Activated CD4-positive, alpha-beta T cell treated with anti-CD3 and anti-CD28 coated beads for 1 hour (primary cell): ENCODE measurements around the gene DENND2A.
"Not testable (repeated sequence)": the region's sequence is repeated elsewhere in the genome, so short reads cannot be mapped to it uniquely, and the experiment has no call there.

Experiments
- DNase-seq: peaks from one replicate; pipeline ENCODE4 v3.0.0-alpha.2; 2020

Gene DENND2A

DNA sequence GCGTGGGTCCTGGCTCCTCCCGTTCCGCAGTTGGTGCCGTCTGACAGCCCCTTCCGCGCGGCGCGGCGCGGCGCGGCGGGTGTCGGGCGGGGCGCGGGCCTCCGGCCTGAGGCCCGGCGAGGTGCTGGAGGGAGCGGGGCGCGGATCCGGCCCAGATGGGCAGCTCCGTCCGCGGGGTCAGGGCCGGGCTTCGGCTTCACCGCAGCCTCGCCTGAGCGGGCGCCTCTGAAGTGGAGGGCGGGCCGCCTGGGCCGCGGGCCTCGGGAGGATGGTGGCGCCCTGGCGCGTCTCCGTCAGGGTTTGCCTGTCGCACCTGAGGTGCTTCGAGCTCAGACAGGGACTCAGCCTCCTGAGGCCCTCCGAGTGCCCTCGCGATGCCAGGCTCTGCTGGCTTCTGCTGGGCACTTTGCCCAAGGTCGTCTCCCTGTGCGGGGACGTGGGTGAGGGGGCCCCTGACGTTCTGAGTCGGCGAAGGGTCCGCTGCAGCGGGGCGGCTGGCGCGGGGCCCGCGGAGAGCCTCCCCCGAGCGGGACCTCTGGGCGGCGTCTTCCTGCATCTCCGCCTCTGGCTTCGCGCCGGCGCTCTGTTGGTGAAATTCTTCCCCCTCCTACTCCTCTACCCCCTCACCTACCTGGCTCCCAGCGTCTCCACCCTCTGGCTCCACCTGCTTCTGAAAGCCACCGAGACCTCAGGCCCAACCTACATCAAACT, 32.6 kb upstream of the DENND2A start:
- peak; percentile 46 for DNase-seq

DNA sequence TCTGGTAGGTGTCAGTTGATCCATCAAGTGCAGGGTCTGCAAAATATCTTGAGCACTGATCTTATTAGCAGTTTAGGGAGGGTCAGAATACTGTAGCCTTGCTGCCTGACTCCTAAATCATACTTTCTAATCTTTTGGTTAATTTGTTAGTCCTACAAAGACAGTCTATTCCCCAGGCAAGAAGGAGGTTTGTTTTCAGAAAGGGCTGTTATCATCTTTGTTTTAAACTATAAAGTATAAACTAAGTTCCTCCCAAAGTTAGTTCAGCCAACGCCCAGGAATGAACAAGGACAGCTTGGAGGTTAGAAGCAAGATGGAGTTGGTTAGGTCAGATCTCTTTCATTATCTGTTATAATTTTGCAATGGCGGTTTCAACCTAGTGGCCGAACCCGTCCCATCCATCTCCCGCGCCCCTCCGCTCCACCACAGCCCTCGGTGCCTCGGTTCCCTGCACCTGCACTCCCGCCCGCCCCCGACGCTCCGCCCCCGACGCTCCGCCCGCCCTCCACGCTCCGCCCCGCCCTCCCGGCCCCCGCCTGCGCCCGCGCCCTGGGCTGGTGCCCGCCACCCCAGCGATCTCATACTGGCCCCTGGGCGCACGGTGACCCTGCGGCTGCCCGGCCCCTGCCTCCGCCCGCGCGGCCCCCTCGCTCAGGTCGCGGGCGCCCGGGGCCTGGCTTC, 31.9 kb upstream of the DENND2A start, which contains the start of gene ADCK2:
Gene ADCK2 (plus strand): TSS at position 564 of the 681 bp plus-strand sequence. CDS start 386 bp downstream, outside the sequence.
- peak; percentile 34 for DNase-seq

DNA sequence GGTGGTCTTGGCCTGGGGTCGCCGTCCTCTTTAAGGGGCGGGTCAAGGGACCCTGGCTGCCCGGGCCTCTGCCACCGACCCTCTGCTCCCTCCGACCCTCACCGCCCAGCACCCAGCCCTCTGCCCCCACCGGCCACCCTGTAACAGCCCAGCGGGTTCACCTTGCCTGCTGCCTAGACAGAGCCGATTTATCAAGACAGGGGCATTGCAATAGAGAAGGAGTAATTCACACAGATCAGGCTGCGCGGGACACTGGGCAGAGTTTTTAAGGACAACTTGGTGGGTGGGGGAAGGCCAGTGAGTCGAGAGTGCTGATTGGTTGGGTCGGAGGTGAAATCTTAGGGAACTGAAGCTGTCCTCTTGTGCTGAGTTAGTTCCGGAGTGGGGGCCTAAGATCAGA, 31.4 kb upstream of the DENND2A start:
- DNase-seq: no peak

DNA sequence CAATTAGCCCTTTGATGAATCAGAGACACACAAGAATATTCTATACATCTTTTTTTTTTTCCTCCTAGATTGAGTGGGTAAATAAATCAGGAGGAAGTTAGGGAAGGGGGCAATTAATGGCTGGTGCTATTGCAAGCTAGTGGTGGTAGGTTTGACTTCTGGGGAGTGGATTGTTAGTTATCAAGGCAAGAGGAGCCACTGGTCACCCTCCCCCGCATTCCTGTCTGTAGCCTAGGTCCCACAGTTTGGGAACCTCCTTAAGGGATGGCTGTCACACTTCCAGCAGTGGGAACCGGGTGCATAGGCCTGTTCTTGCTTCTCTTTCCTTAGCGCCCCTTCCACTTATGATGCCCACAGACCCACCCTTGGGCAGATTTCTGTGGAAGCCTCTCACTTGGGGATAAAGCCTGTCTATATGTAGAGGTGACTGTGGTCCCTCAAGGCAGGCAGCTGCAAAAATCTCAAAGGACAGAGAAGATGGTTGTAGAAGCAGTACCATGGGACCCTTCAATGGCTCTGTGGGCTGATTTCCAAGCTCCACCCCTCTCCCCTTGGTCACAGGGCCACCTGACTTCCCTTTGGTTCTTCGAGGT, 29.8 kb upstream of the DENND2A start:
- no peak for DNase-seq

DNA sequence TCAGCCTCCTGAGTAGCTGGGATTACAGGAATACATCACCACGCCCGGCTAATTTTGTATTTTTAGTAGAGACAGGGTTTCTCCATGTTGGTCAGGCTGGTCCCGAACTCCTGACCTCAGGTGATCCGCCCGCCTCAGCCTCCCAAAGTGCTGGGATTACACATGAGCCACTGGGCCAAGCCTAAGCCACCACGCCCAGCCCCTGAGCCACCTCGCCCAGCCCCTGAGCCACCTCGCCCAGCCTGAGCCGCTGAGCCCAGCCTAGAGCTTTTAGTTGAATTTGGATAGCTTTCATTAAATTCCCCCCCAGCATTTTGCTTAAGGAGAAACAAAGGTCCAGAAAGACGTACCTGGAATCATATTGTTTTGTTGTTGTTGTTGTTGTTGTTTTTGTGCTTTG, 29.2 kb upstream of the DENND2A start:
- DNase-seq: not testable (repeated sequence)

DNA sequence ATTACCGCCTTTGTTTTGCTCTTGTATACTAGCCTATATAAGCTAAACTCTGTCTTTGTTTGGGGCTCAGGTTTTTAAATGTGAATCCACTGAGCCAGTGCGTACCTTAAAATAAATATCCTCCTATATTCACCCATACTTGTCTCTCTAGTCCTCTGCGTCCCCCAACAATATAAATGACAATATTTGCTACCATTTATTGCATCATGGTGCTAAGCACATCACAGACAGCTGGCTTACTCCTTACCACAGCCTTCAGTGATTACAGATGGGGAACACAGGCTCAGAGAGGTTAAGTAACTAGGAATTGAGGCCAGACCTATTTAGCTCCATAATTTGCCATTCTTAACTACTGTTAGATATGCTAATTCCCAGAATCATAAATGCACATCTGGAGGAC, 28.7 kb upstream of the DENND2A start:
- DNase-seq: no peak

DNA sequence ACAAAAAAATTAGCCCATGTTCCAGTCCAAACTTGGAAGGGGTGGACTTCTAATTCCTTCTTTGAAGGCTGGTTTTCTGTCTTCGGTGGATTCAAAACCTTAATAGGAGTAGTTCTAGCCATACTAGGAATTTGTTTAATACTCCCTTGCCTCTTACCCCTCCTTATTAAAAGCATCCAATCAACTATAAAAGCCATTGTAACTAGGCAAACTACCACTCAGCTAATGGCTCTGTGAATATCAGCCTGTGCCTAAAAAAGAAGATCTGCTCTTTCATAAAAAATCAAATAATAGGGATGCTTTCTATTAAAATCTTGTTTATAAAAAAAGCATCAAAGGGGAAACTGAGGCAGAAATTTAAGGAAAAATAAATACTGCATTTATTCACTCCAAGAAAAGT, 28.0 kb upstream of the DENND2A start:
- DNase-seq: no peak

DNA sequence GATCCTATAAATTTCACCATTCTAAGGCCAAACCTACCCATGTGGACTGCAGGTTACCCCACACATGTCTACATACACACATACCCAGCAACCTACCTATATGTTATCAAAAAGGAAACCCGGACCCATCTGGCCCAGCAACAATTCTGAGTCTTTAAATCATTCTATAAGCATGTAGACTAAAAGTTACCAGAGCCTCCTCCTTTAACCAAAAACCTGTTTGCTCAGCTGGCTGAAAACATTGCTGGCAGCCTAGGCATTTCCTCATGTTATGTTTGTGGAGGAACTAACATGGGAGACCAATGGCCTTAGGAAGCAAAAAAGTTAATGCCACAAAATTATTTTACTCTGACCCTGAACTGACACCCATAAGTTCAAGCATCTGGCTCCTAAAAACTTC, 26.9 kb upstream of the DENND2A start:
- no peak for DNase-seq

DNA sequence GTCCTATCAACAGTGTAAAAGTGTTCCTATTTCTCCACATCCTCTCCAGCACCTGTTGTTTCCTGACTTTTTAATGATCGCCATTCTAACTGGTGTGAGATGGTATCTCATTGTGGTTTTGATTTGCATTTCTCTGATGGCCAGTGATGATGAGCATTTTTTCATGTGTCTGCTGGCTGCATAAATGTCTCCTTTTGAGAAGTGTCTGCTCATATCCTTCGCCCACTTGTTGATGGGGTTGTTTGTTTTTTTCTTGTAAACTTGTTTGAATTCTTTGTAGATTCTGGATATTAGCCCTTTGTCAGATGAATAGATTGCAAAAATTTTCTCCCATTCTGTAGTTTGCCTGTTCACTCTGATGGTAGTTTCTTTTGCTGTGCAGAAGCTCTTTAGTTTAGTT, 22.3 kb upstream of the DENND2A start:
- DNase-seq: not testable (repeated sequence)

DNA sequence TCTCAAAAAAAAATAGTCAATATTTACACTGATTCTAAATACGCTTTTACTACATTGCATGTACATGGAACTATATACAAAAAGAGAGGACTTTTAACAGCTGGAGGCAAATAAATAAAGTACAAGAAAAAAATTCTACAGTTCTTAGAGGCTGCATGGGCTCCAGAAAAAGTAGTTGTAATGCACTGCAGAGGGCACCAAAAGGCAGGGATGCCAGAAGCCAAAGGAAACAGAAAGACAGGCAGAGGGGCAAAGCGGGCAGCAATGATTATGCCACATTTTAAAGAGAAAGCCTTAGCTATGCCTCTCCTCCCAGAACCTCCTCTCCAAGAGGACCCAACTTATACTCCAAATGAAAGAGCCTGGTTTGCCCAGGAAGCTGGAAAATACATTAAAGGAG, 20.5 kb upstream of the DENND2A start:
- no peak for DNase-seq

DNA sequence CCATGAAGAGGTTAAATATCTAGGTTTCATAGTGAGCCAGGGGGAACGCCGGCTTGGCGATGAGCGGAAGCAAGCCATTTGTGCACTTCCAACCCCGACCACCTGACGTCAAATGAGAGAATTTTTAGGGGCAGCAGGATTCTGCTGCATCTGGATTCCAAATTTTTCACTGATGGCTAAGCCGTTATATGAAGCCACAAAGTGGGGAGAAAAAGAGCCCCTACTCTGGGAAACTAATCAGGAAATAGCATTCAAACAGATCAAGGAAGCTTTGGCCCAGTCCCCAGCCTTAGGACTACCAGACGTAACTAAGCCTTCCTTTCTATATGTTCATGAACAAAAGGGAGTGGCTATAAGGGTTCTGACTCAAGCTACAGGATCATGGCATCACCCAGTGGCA, 19.2 kb upstream of the DENND2A start:
- DNase-seq: no peak

DNA sequence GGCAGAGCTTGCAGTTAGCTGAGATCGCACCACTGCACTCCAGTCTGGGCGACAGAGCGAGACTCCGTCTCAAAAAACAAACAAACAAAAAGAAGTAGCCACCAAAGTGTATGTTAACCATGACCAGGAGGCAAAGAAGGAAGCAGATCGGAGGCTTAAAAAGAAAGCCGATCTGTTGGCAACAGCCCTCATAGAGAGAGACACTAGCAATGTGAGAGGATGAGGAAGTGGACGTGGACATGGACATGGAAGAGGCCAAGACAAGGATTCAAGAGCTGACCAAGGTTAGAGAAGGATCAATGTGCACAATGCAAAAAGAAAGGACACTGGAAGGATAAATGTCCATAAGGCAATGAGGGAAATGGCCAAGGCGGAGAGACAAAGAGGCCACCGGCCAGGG, 17.3 kb upstream of the DENND2A start:
- DNase-seq: no peak

DNA sequence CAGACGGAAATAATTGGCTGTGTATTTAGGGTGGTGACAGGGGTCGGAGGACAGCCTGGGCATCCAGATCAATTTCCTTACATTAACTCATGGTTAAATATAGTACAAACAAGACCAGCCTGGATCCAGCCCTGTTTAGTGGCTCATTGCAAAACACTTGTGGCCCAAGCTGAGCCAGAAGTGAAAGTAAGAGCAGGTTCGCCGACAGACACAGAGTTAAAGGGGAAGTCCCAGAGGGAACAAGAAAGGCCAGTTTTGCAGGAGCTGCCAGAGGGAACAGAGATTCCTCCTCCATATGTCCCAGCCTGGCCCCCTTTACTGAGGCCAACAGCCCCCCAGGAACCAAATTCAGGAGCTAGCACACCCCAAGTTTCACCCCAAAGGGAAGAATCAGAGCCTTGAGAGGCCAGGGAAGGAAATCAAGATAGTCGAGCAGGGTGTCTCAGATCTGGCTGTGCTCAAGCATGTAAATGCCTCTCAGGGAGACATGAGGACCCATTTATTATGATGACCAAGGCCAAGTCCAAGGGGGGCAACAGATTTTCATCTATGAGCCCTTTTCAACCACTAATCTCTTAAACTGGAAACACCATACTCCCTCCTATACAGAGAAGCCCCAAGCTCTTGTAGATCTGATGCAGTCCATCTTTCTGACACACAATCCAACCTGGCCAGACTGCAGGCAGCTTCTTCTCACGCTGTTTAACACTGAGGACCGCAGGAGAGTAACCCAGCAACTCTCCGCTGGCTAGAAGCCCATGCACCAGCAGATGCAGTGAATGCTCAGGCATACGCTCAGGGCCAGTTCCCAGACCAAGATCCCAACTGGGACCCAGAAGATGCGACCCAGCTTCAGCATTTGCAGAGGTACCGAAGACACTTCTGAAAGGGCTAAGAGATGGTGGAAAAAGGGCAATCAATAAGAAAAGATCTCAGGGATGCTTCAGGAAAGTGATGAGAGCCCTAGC, 16.2 kb upstream of the DENND2A start:
- no peak for DNase-seq

DNA sequence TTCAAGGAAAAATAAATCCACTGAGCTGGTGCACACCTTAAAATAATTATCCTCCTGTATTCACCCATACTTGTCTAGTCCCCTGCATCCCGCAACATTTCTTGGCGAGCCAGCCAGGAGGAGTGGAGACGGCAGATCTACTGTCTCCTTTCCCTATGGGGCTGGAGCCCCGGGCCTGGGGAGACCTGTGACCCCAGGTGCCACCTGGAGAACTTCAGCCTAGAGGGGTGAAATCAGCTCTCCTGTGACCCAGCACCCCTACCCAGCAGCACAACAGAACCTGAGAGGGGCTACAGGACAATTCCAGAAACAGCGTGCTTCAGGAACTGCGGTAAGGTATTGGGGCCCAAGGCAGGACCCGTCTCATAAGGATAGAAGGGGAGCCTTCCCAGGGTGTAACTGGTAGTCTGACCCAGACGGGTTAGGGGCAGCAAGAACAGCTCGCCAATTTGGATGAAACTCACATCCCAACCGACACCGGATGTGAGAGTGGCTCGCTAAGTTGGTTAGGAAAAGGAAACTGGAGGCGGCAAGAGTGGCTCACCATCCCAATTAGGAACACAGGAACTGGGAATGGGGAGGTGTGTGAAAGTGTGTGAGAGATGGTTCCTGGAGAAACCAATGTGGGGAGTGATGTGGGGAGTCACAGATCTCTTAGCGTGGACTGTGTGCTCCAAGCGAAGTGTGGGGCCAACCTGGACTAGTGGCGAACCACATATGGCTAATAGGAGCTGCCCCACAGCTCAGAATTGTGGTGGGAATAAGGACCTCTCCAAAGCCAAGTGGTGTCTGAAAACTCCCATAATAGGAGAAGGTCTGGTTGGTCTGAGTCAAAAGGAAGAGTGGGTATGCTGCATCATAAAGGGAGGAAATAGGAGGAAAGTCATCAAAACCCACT, 15.1 kb upstream of the DENND2A start:
- DNase-seq: no peak

DNA sequence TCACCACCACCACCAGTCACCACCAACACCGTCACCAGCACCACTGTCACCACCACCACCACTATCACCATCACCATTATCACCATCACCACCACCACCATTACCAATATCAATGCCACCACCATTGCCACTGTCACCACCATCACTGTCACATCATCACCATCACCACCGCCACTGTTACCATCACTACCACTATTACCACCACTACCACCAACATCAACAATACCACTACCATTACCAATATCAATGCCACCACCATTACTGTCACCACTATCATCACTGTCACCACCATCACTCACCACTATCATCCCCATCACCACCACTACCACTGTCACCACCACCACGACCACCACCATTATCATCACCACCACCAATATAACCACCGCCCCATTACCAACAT, 14.0 kb upstream of the DENND2A start:
- no peak for DNase-seq

DNA sequence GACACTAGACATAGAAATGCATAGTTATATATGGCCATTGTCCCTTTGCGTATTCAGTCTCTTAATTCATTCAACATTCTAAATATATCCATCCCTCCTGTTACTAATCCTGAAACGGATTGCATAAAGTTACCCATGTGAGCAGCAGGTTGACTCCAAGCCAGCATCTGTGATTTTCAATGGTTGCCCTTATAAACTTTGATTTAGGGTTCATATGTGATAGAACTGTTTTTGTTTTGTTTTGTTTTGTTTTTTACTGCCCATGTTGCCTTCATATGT, 13.4 kb upstream of the DENND2A start:
- no peak for DNase-seq

DNA sequence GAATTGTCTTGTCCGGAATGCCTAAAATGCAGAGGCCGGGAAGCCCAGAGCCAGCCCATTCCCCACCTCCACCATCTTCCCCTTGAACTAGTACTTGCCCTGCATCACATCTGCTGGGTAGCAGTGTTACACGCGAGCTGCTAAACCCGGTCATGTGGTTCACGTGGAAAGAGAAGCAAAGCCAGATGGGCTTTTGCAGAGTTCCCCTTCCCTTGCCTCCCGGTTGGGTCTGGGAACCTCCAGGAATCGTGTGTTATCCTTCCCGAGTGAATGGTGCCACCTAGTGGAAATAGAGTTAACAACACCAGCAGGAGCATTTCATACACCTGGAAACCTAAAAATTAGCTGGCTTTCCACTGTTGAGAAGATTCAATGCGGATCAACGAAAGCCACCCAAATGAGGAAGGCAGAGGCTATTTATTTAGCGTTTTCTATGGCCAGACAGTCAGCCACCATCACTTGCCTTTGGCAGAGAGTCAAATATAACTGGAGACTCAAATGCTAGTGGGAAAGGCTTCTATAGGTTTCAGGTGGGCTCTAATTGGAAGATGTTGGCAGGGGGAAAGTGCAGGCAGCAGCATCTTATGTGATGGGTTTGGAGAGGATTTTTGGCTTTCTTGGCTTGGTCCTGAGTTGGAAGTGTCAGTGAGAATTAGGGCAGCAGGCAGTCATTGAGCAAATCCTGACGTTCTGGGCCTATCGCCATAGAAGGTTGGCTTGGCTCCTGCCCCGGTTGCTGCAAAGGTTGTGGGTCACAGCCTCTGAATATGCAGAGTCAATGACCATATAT, 12.9 kb upstream of the DENND2A start:
- DNase-seq: no peak

DNA sequence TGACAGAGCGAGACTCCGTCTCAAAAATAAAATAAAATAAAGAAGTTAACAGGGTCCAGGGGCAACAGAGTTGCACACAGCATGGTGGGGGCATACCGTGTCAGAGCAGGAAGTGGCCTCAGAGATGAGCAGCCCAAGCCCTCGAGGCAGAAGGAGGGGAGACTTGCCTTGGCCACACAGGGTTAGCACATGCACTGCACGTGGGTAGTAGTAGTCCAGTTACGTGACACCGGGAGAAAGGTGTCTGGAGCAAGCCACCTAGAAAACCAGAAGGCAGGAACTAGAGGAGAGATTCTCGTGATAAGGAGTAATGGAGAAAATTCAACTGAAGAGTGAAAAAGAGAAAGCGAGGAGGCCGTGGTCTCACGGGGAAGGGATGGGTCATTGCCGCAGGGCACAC, 9.8 kb upstream of the DENND2A start:
- DNase-seq: no peak

DNA sequence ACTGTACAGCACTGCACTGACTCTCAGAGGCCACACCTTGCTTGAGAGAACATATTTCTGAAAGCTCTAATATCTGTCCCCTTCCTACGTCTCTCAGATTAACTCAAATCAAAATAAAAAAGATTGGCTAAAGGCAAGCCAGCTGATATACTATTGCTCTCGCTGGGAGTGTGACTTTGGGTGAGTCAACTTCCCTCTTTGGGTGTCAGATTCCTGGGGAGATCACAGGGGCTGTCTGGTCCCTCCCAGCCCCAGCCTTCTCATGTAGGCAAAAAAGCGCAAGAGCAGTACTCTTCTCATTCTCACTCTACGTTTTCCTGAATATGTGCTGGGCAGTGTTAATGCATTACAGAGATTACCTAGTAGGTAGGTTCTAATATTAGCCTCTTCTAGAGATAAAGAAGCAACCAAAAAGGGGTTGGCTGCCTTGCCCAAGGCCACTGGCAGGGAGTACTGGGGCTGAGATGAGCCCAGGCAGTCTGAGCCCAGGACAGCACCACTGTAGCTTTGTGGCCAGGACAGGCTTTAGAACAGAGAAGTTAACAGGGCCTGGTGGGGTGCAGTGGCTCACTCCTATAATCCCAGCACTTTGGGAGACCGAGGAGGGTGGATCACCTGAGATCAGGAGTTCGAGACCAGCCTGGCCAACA, 9.1 kb upstream of the DENND2A start:
- no peak for DNase-seq

DNA sequence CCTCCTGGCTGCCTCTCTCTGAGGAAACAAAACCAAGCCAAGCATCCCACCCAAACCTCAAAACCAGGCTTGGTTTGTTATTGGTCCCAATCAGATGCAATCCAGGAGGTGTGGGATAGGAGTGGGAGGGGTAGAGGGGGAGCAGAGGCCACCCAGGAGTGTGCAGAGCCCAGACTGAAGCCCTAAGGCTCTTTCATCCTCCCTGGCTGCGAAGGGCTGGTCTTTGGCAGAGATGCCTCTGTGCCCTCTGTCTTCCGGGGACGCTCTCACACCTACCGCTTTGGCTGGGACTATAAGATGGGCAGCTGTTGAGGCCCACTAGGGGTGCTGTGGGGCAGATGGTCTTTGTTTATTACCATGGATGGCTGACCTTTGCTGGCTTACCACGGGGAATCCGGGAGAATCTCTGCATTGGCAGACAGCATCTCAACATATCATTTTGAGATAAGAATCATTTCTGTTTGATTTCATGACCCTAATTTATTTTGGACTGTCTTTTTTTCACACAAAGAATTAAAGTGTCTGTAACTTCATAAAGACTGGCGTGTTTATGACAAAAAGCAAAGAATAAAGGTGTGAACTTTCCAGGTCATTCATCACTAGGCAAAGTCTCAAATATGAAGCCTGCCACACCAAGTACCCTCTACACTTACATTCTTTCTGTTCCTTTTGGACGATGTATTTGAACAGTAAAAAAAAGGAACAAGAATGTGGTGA, 6.5 kb upstream of the DENND2A start:
- no peak for DNase-seq
